HG02852 (cell line): ENCODE results near the gene PIP5K1B.
A peak's percentile ranks its signal among the peaks of the same experiment; 100 is the strongest.

Experiments used
- ATAC-seq: cut with Tn5 transposase; IDR thresholded peaks from one replicate; pipeline ENCODE4 v1.9.1; 2021; ENCODE audit warnings: mild to moderate bottlenecking, moderate library complexity; ENCODE audit not compliant: unreplicated experiment

PIP5K1B gene

GRCh38 chr9:68844631-68845612 lies 139.9 kb downstream of the PIP5K1B start:
- ATAC-seq = peak; percentile 78

DNA sequence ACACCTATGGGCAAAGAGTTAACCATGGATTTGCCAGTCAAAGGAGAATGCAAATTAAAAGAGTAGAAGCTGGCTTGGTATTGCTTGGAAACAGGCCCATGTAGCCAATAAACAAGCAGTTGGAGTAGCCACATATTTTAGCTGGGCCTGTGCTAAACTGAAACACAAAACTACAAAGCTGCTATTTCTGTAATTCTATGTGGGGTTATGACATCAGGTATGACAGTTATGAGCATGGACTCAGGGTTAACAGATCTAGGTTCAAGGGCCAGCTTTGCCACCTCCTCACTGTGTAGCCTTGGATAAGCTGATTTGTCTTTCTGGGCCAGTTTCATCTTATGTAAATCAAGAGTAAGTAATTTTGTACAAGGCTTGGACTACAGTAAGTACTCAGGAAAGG lies 142.7 kb downstream of the PIP5K1B start:
- no peak for ATAC-seq

DNA sequence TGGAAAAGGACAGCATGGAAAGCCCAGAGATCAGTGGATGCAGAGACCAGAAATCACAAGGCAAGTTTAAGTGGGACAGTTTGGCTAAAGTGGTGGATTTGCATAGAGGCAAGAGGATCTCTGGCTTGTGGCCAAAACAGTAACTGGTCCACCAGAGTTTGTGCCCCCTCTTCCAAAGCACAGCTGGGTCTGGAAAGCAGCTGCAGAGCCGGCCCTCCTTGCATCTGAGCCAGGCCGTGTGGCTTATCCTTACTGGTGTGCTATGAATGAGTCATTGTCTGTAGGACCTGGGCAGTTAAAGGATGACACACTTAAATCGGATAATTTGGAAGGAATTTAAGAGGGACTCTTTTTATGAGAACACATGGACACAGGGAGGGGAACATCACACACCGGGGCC lies 146.6 kb downstream of the PIP5K1B start:
- no peak for ATAC-seq

GRCh38 chr9:68852941-68853340 lies 147.9 kb downstream of the PIP5K1B start:
- no peak for ATAC-seq

DNA sequence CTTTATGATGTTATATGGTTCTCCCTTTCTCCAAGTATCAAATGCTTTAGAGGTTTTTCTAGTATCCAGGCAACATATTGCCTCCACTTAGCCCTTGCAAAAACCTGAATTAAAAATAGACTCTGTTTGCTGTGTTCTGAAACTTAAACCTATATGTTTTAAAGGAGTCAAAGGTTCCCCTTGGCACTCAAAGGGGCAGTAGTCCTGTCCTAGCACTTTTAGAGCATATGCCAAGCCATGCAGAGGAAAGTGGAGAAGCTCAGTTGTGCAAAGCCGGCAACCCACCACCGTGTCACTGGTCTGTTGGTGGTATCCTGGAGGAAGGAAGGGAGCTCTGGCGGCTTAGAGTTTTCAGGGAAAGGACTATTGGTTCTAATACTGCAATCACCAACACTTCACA lies 154.3 kb downstream of the PIP5K1B start:
- no peak for ATAC-seq

DNA sequence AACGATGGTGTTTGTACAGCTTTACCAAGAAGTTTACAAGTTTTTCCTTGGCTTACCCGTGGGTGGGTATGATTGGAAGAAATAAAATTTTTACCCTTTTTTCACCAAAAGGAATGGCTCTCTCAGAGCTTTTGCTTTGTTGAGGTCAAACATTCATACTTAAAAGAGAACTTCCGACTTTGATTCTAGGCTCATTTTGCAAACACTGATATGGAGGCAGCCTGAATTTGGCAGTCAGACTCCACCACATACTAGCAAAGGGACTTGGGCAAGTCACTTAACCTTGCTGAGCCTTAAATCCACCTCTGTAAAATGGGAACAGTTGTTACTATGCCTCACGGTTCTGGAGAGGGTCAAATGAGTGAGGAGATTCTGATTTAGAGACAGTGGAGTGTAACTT lies 155.4 kb downstream of the PIP5K1B start:
- no peak for ATAC-seq

DNA sequence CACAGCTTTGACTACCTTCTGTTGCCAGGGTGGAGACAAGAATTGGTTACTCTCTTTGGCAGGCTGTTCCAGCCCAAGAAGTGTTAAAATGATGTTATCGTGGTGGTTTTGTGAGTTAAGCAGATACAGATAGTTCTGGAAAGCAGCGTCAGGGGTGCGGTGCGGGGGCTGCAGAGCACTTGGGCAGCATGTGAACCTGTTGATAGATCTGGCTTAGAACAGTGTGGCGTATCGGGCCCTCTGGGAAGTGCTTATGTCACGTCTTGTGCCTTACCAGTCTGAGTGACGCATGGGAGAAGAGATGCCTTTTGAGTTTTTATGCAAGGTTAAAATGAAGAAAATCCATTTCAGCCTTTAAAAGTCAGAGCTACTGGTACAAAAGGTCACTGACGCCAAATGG lies 156.4 kb downstream of the PIP5K1B start:
- ATAC-seq = no peak

GRCh38 chr9:68867066-68867465 lies 162.0 kb downstream of the PIP5K1B start:
- no peak for ATAC-seq

DNA sequence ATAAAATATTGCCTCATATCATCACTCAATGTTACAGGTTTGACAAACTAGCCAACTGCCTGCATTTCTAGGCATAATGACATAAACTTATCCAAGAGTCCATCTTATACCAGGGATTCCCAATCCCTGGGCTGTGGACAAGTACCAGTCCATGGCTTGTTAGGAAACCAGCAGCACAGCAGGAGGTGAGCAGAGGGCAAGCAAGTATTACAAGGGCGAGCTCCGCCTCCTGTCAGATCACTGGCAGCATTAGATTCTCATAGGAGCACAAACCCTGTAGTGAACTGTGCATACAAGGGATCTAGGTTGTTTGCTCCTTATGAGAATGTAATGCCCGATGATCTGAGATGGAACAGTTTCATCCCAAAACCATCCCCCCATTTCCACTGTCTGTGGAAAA lies 164.0 kb downstream of the PIP5K1B start:
- no peak for ATAC-seq

GRCh38 chr9:68870086-68870485 lies 165.0 kb downstream of the PIP5K1B start:
- ATAC-seq = no peak

- no peak for ATAC-seq
These were observed 166.2 kb downstream of the PIP5K1B start for GRCh38 chr9:68871236-68871635.

DNA sequence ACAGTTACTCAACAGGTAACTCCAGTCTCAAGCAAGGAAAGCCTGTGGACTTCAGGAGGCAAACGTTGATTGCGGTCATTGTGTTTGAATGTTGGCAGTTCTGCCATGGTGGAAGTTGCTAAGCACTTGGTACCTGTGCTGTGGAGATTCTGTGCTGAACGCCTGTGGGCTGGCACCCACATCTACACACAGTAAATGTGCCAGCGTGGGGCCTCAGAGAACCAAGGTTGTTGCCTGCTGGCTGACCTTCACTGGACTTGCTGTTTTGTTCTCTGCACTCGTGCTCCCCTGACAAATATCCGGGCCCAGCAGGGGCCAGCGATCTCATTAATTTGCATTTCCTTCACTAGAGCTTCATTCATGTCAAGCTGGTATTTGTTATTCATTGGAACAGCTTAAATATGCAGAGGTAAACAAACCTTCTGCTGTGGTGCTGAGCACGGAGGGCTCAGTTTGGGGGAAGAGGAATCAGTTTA lies 167.0 kb downstream of the PIP5K1B start:
- ATAC-seq = no peak

GRCh38 chr9:68873179-68873578 lies 168.1 kb downstream of the PIP5K1B start:
- ATAC-seq = no peak

DNA sequence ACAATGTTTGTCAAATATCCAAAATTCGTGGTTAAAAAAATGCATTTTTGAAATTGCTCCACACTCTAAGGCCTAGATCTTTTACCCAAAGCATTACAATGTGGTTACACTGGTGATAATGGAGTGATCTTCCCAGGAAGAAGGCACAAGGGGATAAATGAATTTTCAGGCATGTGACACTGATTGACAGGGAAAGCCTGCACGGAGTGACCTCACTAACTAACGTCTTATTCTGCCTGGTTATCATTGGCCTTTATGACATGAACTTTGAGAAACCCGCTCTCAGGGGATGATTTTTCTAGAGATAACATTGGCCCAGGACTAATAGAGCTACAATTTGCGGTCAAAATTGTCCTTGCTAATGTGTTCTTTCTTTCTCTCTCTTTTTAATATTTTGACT lies 171.2 kb downstream of the PIP5K1B start:
- no peak for ATAC-seq

DNA sequence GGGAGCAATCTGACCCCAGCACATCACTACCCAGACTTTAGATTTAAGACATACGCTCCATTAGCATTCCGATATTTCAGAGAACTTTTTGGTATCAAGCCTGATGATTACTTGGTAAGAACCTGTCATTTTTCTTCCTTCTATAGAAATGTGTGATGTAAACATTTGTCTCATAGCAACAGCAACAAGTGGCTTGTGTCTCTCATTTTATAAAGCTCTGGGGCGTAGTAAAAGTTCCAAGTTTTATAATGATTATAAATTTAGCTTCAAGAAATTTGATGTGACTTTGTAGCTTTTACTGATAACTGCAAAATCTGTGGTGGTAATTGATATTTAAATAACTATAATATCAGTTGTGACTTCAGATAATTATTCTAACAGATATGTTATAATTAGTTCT lies 171.6 kb downstream of the PIP5K1B start:
- no peak for ATAC-seq

DNA sequence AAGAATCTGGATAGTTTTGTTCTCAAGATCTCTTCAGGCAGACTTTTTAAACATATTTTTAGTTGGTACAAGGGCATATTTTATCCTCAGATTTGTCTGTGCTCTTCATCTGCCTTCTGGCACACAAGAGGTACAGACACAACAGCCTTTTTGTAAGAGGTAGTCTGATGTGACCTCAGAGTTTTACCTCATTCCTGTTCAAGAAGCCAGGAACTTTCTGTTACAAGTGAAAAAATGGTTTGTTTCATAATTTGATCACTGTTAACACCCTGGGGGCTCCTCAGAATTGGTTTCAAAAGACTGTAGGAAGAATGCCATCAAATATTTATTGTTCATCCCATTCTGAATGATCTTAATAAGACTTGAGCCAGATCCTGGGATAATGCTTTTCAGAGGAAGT lies 172.2 kb downstream of the PIP5K1B start:
- no peak for ATAC-seq

DNA sequence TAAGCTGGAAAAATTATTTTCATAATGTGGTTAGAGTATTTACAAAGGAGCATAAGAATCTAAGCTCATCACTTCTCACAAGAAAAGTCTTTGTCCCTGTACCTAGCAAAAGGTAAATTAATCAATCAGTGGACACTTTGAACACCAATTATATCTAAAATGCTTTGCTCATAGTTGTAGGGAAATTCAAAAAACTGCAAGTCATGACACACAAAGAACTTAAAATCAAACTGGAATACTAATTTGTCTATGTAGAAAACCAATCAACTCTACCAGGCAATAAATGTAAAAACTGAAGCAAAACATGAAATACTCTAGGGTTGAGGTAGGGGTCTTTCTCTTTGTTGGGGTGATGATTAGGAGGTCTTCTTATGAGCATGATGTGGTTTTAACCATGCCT lies 173.4 kb downstream of the PIP5K1B start:
- no peak for ATAC-seq

DNA sequence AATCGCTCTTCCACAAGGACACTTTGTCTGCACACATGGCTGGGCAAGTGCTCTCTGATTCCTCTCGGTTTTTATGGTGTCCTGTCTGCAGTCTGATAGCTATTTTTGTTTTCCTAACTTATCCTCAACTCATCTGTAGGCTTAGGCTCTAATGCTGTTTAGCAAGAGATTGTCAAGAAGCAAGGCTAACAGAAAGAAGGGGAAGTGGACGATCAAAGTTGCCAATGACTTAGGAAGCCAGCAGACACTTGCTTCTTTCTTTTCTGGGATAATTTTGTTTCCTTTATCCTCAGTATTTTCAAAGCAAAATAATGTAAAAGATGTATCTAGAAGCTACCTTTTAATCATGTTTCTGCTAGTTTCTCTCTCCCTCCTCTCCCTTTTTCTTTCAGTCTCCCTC lies 178.2 kb downstream of the PIP5K1B start:
- ATAC-seq = no peak

GRCh38 chr9:68887232-68887631 lies 182.2 kb downstream of the PIP5K1B start:
- ATAC-seq = no peak

- ATAC-seq = no peak
These were observed 189.5 kb downstream of the PIP5K1B start for GRCh38 chr9:68894502-68894901.

DNA sequence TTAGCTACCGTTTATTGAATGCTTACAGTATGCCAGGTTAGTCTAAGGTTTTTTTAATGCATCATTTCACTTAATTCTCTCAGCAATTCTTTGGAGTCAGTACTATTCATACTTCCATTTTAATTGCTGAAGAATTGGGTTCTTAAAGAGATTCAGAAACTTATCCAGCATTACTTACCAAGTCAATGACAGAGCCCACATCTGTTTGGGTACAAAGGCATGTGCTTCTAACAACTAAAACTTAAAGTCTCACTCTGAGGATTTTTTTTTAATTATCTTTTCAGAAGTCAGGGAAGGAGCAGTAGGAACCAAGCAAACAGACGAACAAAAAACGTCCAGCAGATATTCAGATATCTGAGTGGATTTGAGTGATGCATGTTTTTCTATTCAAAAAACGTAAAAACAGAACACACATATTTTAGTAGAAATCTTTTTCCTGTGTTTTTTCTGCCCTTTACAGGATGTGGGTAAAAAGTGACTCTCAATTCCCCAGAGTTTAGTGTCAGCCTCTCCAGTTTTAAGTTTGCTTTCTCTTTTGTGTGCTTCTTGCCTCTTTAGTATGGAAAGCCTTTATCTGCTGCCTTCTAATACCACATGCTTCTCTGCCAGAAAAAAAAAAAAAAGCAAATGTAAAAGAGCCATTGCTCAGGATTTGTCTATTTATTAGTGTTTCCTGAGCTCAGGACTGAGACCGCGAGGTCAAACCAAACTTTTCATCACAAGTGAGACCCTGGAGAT lies 190.9 kb downstream of the PIP5K1B start:
- peak; percentile 92 for ATAC-seq

DNA sequence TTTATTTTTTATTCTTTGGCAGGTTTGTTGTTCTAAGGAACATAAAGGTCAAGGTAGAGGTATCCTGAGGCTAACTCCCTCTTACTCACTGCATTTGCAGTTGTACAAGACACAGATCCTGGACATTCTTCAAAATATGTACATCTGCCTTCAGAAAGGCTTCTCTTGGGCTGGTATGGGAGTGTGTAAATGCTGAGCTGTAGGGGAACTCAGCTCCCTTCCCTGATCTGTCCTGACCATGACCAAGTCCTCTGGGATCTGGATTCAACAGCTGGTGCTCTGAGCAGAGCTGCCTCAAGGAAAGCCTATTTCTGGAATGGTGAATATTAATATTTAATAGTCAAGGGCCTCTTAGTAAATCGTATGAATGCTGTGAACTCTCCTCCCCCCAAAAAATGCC lies 191.4 kb downstream of the PIP5K1B start:
- peak; percentile 7 for ATAC-seq
